ENCODE results near the gene TIPARP. TPM values are rescaled to one million over a fixed set of nuclear protein-coding genes. Genes with fewer than 3 reads are reported as not detected.

TIPARP gene
- total and polyA plus RNA-seq, 2 of the 8 experiments (the other 6 are each of a cell fraction or from before 2014, with no cell fraction given) = 1.6 to 5.8 TPM

GRCh38 chr3:156670652-156671051, 3.7 kb upstream of the TIPARP start:
- Histone ChIP-seq H3K27ac (ENCODE audit: low read depth, low read length) (no peak overlapping the region), H2AK5ac (ENCODE audit: low read depth, low read length) (no peak overlapping the region)
- no peak for TF ChIP-seq FOSL1 (IDR thresholded peaks at IDR 0.05; ENCODE audit: insufficient read depth, low read depth, low read length)
- TF ChIP-seq RNF2 (IDR thresholded peaks at IDR 0.05; ENCODE audit: borderline replicate concordance, low read depth, low read length, missing control alignments, poor library complexity, severe bottlenecking) = no peak
- no peak for TF ChIP-seq SP1 (IDR thresholded peaks at IDR 0.05; ENCODE audit: low read depth, low read length)

More at GRCh38 chr3:156670652-156671051, 3.7 kb upstream of the TIPARP start:
- H4K20me1 ChIP-seq (replicated peaks in 1 of 2; ENCODE audit: control insufficient read depth in 1 of 2, insufficient read depth in 2 of 2, low read length in 2 of 2) = no peaks in the 10 kb centered on the region
- H3K23ac ChIP-seq (ENCODE audit: insufficient read length) = no peak overlapping the region
- peaks cover 0 to 3% (median 0%) of the 10 kb centered on the region in 4 experiments; a peak in 1 of 7 replicates for H3K4me1 ChIP-seq (replicated peaks in 1 of 4; ENCODE audit: control insufficient read depth in 3 of 4, insufficient read depth in 4 of 4, low read length in 3 of 4)
- H2AFZ ChIP-seq (ENCODE audit: low read length) = no peak overlapping the region
- no peak overlapping the region for H2BK12ac ChIP-seq (ENCODE audit: low read depth, low read length)
- no peaks in the 10 kb centered on the region for H3K79me2 ChIP-seq (ENCODE audit: control insufficient read depth in 1 of 2, insufficient read depth in 2 of 2, low read length in 2 of 2)
- no peak overlapping the region for H3K4me3 ChIP-seq (ENCODE audit: extremely low read depth in 1 of 4, insufficient read depth in 2 of 4, low read depth in 3 of 4, low read length in 4 of 4)
- H2BK5ac ChIP-seq (ENCODE audit: low read depth, low read length) = no peak overlapping the region
- DNase-seq (ENCODE audit: low read depth in 1 of 2, low spot score in 2 of 2) (no peak), FAIRE-seq (no peak)
- POLR2A ChIA-PET (ENCODE audit: partially characterized antibody) = no interaction called here
- H3K79me1 ChIP-seq (ENCODE audit: low read depth, low read length) = no peaks in the 10 kb centered on the region
- H3K36me3 ChIP-seq (ENCODE audit: control insufficient read depth in 2 of 4, insufficient read depth in 4 of 4, low read length in 3 of 4) = no peaks in the 10 kb centered on the region
- H2BK20ac ChIP-seq (ENCODE audit: low read length) = no peak overlapping the region
- H3K9me3 ChIP-seq (ENCODE audit: insufficient read depth in 2 of 2, low read depth in 1 of 2, low read length in 1 of 2) = no peaks in the 10 kb centered on the region
- no peak overlapping the region for H2BK15ac ChIP-seq (ENCODE audit: low read length)
- H3K27me3 ChIP-seq (replicated peaks in 1 of 4; ENCODE audit: control insufficient read depth in 3 of 4, extremely low read depth in 1 of 4, insufficient read depth in 3 of 4, low read length in 3 of 4) = no peaks in the 10 kb centered on the region; a peak in 1 of 7 replicates
- H3K4ac ChIP-seq (replicated peaks; ENCODE audit: insufficient read length, low read depth, low read length) = no peak overlapping the region
- no peak overlapping the region for H4K8ac ChIP-seq (ENCODE audit: extremely low read depth, insufficient read depth, low read length)
- peaks cover under 1% of the 10 kb centered on the region; the same call in 1 of the 2 replicates for H3K23me2 ChIP-seq (ENCODE audit: low read depth, low read length)
- no peak overlapping the region for H4K91ac ChIP-seq (replicated peaks; ENCODE audit: insufficient read length, low read length)
- no peak overlapping the region for H3K9ac ChIP-seq (replicated peaks in 1 of 4; ENCODE audit: extremely low read depth in 1 of 4, low read depth in 3 of 4, low read length in 3 of 4)
- CTCF ChIA-PET (ENCODE audit: partially characterized antibody) = interaction anchor here (1.0 to 1.5 kb wide), 6 partner anchors 9 to 521 kb away, joined by 3 to 5 read pairs (median 4); partner anchors contain the start of gene SSR3
- no peak overlapping the region for H4K5ac ChIP-seq (ENCODE audit: insufficient read length, low read depth, low read length)
- H3K18ac ChIP-seq (ENCODE audit: extremely low read depth, low read length) = no peak overlapping the region
- no peak overlapping the region for H3K56ac ChIP-seq (replicated peaks; ENCODE audit: insufficient read length, low read depth, low read length)
- no peak overlapping the region for H3K4me2 ChIP-seq (ENCODE audit: insufficient read depth in 1 of 2, low read depth in 2 of 2, low read length in 2 of 2)
- H2BK120ac ChIP-seq (replicated peaks; ENCODE audit: low read depth, low read length) = no peak overlapping the region
- no peak overlapping the region for H3K14ac ChIP-seq (ENCODE audit: insufficient read length)
- WGBS, 2 experiments (ENCODE audit: extremely low coverage in 1 of 2, insufficient coverage in 1 of 2, insufficient read length in 1 of 2, insufficient replicate concordance in 2 of 2, low coverage in 1 of 2, low lambda C conversion rate in 2 of 2, missing lambda C conversion rate in 1 of 2) = 72% methylated on average over 4 of the region's 4 CpGs; no CpG with 5 or more reads in 1 of the 2 experiments
